K562 (cell line): Measurements from ENCODE around the gene EML6. TPM values are rescaled to one million over a fixed set of nuclear protein-coding genes. Genes with fewer than 3 reads are reported as not detected.

Experiments used
- ATAC-seq: fragments of 200-7000 bp; cut with Tn5 transposase; 3 replicates; pipeline ENCODE4 v1.9.1; 2020; ENCODE audit warnings: moderate library complexity
- BruUV-seq: library from RNA; stranded (reverse); fragments of 400-500 nt; replicated peaks from 2 replicates; lab custom pipeline; 2021; lab: Mats Ljungman, UMichigan
- CTCF ChIA-PET: fragments of 300-600 bp; formaldehyde crosslinking; extraction: SDS; loops from one replicate; lab custom pipeline; 2021; ENCODE audit warnings: low intra/inter-chr PET ratio; lab: Yijun Ruan, JAX
- POLR2A ChIA-PET: fragments of 300-600, 350-650 bp; sonication (Branson Sonifier 250); formaldehyde crosslinking; extraction: SDS; loops from one replicate; lab custom pipeline; 2021; ENCODE audit warnings: antibody characterized with exemption, inconsistent platforms; lab: Yijun Ruan, JAX
- DNase-seq, 4 experiments: peaks; one replicate each; pipeline versions ENCODE4 v3.0.0 to v3.0.0-alpha.2; 2011 to 2018; ENCODE audit warnings: low spot score in 3 of 4, mixed read lengths in 3 of 4; ENCODE audit errors: extremely low read depth in 1 of 4
- FAIRE-seq: peaks from 2 replicates; lab custom pipeline; 2011; peaks lifted over from hg19 to GRCh38; lab: Jason Lieb, UNC
- H2AFZ ChIP-seq: 2 replicates; pipeline ENCODE4 v1.6.0; 2011; ENCODE audit warnings: low read depth, low read length, control low read depth, inconsistent platforms
- H3K27ac ChIP-seq: fragments of 200-600 bp; 3 replicates; pipeline ENCODE4 v1.8.0; 2011; ENCODE audit warnings: low read depth, mild to moderate bottlenecking, control low read depth, inconsistent platforms, low read length, moderate library complexity, mixed read lengths; ENCODE audit errors: extremely low read depth
- H3K27me3 ChIP-seq, 2 experiments: fragments of 300-600 bp in 1 of 2; 2 replicates in 1 of 2; 3 replicates in 1 of 2; pipeline versions ENCODE4 v1.6.0 to v1.8.0; 2011; ENCODE audit warnings: inconsistent platforms in 2 of 2, low read length in 2 of 2, mild to moderate bottlenecking in 1 of 2, mixed read lengths in 1 of 2, moderate library complexity in 1 of 2; ENCODE audit not compliant: control insufficient read depth in 2 of 2, insufficient read depth in 2 of 2
- H3K36me3 ChIP-seq: fragments of 300-600 bp; 3 replicates; pipeline ENCODE4 v1.8.0; 2011; ENCODE audit warnings: mild to moderate bottlenecking, low read length, inconsistent platforms; ENCODE audit not compliant: control insufficient read depth, insufficient read depth
- H3K4me1 ChIP-seq, 2 experiments: fragments of 200-600 bp in 1 of 2; replicated peaks in 1 of 2; 2 replicates in 1 of 2; 3 replicates in 1 of 2; pipeline versions ENCODE4 v1.5.1 to v1.8.0; 2011; ENCODE audit warnings: inconsistent platforms in 2 of 2, low read length in 2 of 2, mild to moderate bottlenecking in 1 of 2, mixed read lengths in 1 of 2, moderate library complexity in 1 of 2; ENCODE audit not compliant: control insufficient read depth in 2 of 2, insufficient read depth in 2 of 2
- H3K4me2 ChIP-seq: 2 replicates; pipeline ENCODE4 v1.6.1; 2011; ENCODE audit warnings: low read length, control low read depth, inconsistent platforms, mixed read lengths; ENCODE audit not compliant: insufficient read depth
- H3K4me3 ChIP-seq: fragments of 200-600 bp; sonication (generic), shearing (Covaris generic); 2 replicates; pipeline ENCODE4 v1.5.1; 2016; ENCODE audit warnings: control low read depth, inconsistent platforms
- H3K79me2 ChIP-seq: fragments of 200-600 bp; 3 replicates; pipeline ENCODE4 v1.8.0; 2011; ENCODE audit warnings: low read length, inconsistent platforms; ENCODE audit not compliant: control insufficient read depth, insufficient read depth
- H3K9ac ChIP-seq, 2 experiments: 2 replicates each; pipeline versions ENCODE4 v1.6.0 to v1.6.1; 2011; ENCODE audit warnings: low read depth in 2 of 2, low read length in 2 of 2, control low read depth in 1 of 2, inconsistent platforms in 1 of 2, mild to moderate bottlenecking in 1 of 2, mixed read lengths in 1 of 2; ENCODE audit not compliant: insufficient read depth in 1 of 2
- H3K9me1 ChIP-seq: one replicate; pipeline ENCODE4 v1.6.0; 2011; ENCODE audit warnings: inconsistent platforms, mild to moderate bottlenecking, low read length, moderate library complexity; ENCODE audit not compliant: control insufficient read depth, insufficient read depth
- H3K9me3 ChIP-seq: replicated peaks from 2 replicates; pipeline ENCODE4 v1.5.1; 2011; ENCODE audit warnings: low read depth, low read length, inconsistent platforms; ENCODE audit not compliant: control insufficient read depth, insufficient read depth
- H4K20me1 ChIP-seq: replicated peaks from 2 replicates; pipeline ENCODE4 v1.6.1; 2011; ENCODE audit warnings: low read length, inconsistent platforms, mixed read lengths; ENCODE audit not compliant: control insufficient read depth, insufficient read depth
- ADNP ChIP-seq: fragments of 200-800 bp; sonication (Bioruptor generic); IDR thresholded peaks from 2 replicates; pipeline ENCODE4 v1.6.1; 2016; ENCODE audit warnings: missing genetic modification characterization, missing compliant biosample characterization
- ZNF274 ChIP-seq: IDR thresholded peaks from 2 replicates; pipeline ENCODE4 v1.6.1; 2011; ENCODE audit warnings: low read depth, mild to moderate bottlenecking, low read length, moderate library complexity, borderline replicate concordance
- ZNF780A ChIP-seq: fragments of 250-450 bp; sonication (Bioruptor Pico); IDR thresholded peaks from 2 replicates; pipeline ENCODE4 v1.5.0; 2021; ENCODE audit warnings: mild to moderate bottlenecking
- ZNF79 ChIP-seq: fragments of 250-450 bp; sonication (Bioruptor Pico); IDR thresholded peaks from 2 replicates; pipeline ENCODE4 v1.4.0; 2020; ENCODE audit warnings: low read depth, mild to moderate bottlenecking, moderate library complexity
- WGBS: fragments of 100-300 bp; shearing (Covaris generic); methylation state at CpG from one replicate; pipeline ENCODE4 v1.1.6; 2016; ENCODE audit warnings: low coverage, mixed read lengths; ENCODE audit not compliant: insufficient coverage; ENCODE audit errors: missing lambda C conversion rate; 5-methylcytosine and 5-hydroxymethylcytosine counted together
- in situ Hi-C: fragments of 300-500 bp; cut with MboI; formaldehyde crosslinking; loops from 4 replicates; pipeline ENCODE4 v1.15.0; 2018; ENCODE audit warnings: inconsistent platforms, mixed read lengths
- intact Hi-C: fragments of 100-400 bp; cut with micrococcal nuclease; formaldehyde crosslinking; loops from 2 replicates; pipeline ENCODE4 v1.14.2; 2022
- polyA plus RNA-seq, 8 experiments: library from polyadenylated mRNA; depleted of rRNA in 4 of 8; stranded (reverse) in 5 of 8; unstranded in 3 of 8; fragments of >200 nt; fragmentation: Nextera tagmentation in 2 of 8; fragmentation: Illumina TruSeq in 1 of 8; extraction: Ambion mirVana in 2 of 8; extraction: Trizol in 1 of 8; gene quantifications; 2 replicates each; pipeline versions ENCODE4 v1.2.1 to v1.2.3, GENCODE V29; 2011 to 2014; ENCODE audit warnings: inconsistent platforms in 1 of 8, missing spikeins in 1 of 8
- total RNA-seq, 7 experiments: library from RNA; depleted of rRNA in 6 of 7; stranded (reverse); fragments of >200 nt in 6 of 7; fragmentation: Illumina TruSeq in 2 of 7; extraction: Trizol in 2 of 7; gene quantifications; 2 replicates each; pipeline versions ENCODE4 v1.2.1 to v1.2.3, GENCODE V29; 2011 to 2021; ENCODE audit warnings: low replicate concordance in 1 of 7
- TF ChIP-seq, protein P1 (sequence below): sonication (generic); formaldehyde crosslinking; IDR thresholded peaks from 2 replicates; pipeline ENCODE4 v1.8.0; 2022; ENCODE audit warnings: mild to moderate bottlenecking, missing genetic modification reagents
- TF ChIP-seq, protein P2 (sequence below): fragments of 250-450 bp; sonication (Bioruptor Pico); IDR thresholded peaks from 2 replicates; pipeline ENCODE4 v1.8.0; 2022; ENCODE audit warnings: inconsistent platforms, mild to moderate bottlenecking, moderate library complexity, borderline replicate concordance

Gene EML6
- total and polyA plus RNA-seq, 9 of the 15 experiments (the other 6 are each of a cell fraction or from before 2014, with no cell fraction given) = 0.07 to 0.56 (median 0.25) TPM

DNA sequence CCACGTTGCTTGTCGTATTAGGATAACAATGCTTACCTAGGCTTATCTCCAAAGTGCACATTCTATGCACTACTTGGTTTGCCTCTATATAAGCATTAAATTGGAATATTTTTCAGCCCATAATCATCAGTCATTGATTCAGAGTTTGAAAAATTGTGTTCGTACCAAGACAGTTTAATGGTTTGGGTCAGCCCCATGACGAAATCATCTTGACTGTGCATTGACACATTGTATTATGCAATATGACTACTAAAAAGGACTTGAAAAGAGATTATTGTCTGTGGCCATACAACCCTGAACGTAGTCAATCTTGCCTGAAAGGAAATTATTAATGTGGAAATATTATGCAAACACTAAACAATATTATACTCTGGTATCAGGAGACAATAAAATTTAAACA, 141.3 kb downstream of the EML6 start (continued):
- TF ChIP-seq, protein P1, sequence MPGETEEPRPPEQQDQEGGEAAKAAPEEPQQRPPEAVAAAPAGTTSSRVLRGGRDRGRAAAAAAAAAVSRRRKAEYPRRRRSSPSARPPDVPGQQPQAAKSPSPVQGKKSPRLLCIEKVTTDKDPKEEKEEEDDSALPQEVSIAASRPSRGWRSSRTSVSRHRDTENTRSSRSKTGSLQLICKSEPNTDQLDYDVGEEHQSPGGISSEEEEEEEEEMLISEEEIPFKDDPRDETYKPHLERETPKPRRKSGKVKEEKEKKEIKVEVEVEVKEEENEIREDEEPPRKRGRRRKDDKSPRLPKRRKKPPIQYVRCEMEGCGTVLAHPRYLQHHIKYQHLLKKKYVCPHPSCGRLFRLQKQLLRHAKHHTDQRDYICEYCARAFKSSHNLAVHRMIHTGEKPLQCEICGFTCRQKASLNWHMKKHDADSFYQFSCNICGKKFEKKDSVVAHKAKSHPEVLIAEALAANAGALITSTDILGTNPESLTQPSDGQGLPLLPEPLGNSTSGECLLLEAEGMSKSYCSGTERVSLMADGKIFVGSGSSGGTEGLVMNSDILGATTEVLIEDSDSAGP (CRISPR knock-in tag) = no peak
- TF ChIP-seq ZNF274 (no peak), ZNF79 (CRISPR knock-in tag) (no peak)

DNA sequence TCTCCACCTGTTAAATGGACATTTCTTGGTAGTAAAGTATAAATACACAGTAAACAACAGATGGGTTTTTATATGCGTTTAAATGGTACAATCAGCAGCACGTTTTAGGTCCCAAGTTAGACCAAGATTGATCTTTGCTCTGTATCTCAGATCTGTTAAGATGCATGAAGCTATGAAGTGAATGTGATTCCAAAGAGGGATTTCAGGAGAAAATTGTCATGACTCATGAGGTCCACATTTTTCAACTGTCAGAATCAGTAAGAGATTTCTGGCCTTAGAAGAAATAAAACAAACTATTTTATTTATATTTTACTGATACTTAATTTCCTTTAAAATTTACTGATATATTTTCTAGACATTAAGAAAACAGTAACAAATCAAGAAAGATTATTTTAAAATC, 142.7 kb downstream of the EML6 start:
- no peaks in the 10 kb centered on the region for H3K9me3 ChIP-seq
- ATAC-seq (no peak), DNase-seq (no peak), FAIRE-seq (no peak)
- H3K4me1 ChIP-seq = no peaks in the 10 kb centered on the region
- H2AFZ ChIP-seq = no peak overlapping the region
- H3K27ac ChIP-seq = no peak overlapping the region
- peaks cover 4% of the 10 kb centered on the region in 2 experiments; a peak in 2 of 5 replicates for H3K27me3 ChIP-seq
- POLR2A ChIA-PET = no interaction called here
- no peak overlapping the region for H3K9ac ChIP-seq
- H3K79me2 ChIP-seq = no peaks in the 10 kb centered on the region
- no peaks in the 10 kb centered on the region for H3K36me3 ChIP-seq
- no peaks in the 10 kb centered on the region for H4K20me1 ChIP-seq
- intact Hi-C loops (no loop called here), in situ Hi-C loops (no loop called here)
- H3K9me1 ChIP-seq = no peaks in the 10 kb centered on the region
- CTCF ChIA-PET = no interaction called here
- H3K4me3 ChIP-seq = no peak overlapping the region
- no peak overlapping the region for H3K4me2 ChIP-seq
- TF ChIP-seq ADNP = no peak
- no peak for TF ChIP-seq ZNF780A (CRISPR knock-in tag)
- TF ChIP-seq, protein P2, sequence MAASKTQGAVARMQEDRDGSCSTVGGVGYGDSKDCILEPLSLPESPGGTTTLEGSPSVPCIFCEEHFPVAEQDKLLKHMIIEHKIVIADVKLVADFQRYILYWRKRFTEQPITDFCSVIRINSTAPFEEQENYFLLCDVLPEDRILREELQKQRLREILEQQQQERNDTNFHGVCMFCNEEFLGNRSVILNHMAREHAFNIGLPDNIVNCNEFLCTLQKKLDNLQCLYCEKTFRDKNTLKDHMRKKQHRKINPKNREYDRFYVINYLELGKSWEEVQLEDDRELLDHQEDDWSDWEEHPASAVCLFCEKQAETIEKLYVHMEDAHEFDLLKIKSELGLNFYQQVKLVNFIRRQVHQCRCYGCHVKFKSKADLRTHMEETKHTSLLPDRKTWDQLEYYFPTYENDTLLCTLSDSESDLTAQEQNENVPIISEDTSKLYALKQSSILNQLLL (CRISPR knock-in tag) = no peak
- WGBS = 0% methylated on average over 2 of the region's 2 CpGs
- BruUV-seq = no TSS peak
